Stimulated activated effector memory CD8-positive, alpha-beta T cell treated with anti-CD3 and anti-CD28 coated beads, Interleukin-12 subunit alpha, Interleukin-12 subunit beta, amount 100 ng/mL, for 72 hours (primary cell): ENCODE results near the gene ITGA11.
"Not testable (repeated sequence)": the region's sequence is repeated elsewhere in the genome, so short reads cannot be mapped to it uniquely, and the experiment has no call there.

Source experiments
- ATAC-seq: fragments of 150-1000 bp; cut with Tn5 transposase; 2 replicates; pipeline ENCODE4 v1.10.0; 2021
- DNase-seq, 2 donors: peaks; one replicate each; pipeline ENCODE4 v3.0.0; 2021 to 2022; ENCODE audit warnings: low spot score in 2 of 2
- H3K27ac Mint-ChIP-seq: one replicate; pipeline ENCODE4 v1.8.0; 2022; ENCODE audit warnings: mild to moderate bottlenecking, mixed read lengths
- H3K36me3 Mint-ChIP-seq: one replicate; pipeline ENCODE4 v1.8.0; 2022; ENCODE audit warnings: mild to moderate bottlenecking, mixed read lengths
- H3K4me1 Mint-ChIP-seq: one replicate; pipeline ENCODE4 v1.8.0; 2022; ENCODE audit warnings: mixed read lengths
- H3K4me3 Mint-ChIP-seq: one replicate; pipeline ENCODE4 v1.8.0; 2022; ENCODE audit warnings: mild to moderate bottlenecking, mixed read lengths
- H3K9me3 Mint-ChIP-seq: one replicate; pipeline ENCODE4 v1.8.0; 2022; ENCODE audit warnings: mixed read lengths

Gene ITGA11

GRCh38 chr15:68422403-68423145, 9.4 kb downstream of the ITGA11 start:
- not testable (repeated sequence) for H3K9me3 Mint-ChIP-seq, ATAC-seq

DNA sequence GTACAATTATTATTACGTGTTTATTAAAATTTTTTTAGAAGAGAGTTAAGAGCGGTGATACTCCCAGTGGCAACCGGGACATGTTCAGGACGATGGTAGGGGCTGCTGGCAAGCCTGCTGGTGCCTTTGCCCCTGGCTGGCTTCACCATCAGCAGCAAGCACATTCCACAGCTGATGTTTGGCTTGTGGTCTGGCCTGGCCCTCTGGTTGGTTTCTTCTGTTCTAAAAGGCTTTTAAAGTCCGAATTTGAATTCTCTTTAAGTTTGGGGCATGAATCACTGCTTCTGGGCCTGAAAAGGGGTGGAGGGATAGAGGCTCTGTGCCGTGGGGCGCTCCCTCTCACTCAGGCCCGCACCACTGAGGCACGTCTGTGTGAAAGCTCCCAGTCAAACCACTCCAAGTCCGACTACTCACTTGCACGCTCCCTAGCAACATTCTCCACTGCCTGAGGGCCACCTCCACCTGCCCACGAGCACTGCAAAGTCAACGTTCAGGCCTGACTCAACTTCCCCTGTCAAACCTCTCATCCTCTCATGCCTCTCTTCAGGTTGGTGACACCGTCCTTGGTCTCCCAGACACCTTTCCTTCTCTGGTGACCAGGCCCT, 10.1 kb downstream of the ITGA11 start:
- Mint-ChIP-seq H3K4me3 (no peak overlapping the region), H3K36me3 (no peaks in the 10 kb centered on the region), H3K9me3 (no peaks in the 10 kb centered on the region), H3K4me1 (no peaks in the 10 kb centered on the region), H3K27ac (no peak overlapping the region)
- DNase-seq (no peak), ATAC-seq (no peak)

More at GRCh38 chr15:68422403-68423145, 9.4 kb downstream of the ITGA11 start:
- not testable (repeated sequence) for H3K4me1 Mint-ChIP-seq, H3K36me3 Mint-ChIP-seq, DNase-seq, H3K4me3 Mint-ChIP-seq, H3K27ac Mint-ChIP-seq

DNA sequence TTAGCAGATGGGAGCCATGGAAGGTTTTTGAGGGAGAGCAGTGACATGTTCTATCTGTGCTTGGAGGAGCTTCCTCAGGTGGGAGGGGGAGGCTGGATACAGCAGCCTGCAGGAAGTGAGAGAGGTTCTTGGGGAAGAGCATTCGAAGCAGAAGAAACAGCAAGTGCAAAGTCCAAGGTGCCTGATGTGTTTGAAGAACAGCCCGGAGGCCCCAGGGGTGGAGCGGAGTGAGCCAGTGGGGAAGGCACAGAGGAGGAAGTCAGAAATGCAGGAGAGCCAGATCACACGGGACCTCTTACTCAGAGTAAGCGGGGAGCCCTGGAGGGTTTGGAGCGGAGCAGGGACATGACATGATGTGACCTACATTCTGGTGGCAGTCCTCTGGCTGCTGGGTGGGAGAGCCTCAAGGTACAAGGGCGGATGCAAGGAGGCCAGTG, 10.8 kb downstream of the ITGA11 start:
- Mint-ChIP-seq H3K4me3 (no peak overlapping the region), H3K27ac (no peak overlapping the region), H3K9me3 (no peaks in the 10 kb centered on the region), H3K36me3 (no peaks in the 10 kb centered on the region), H3K4me1 (no peaks in the 10 kb centered on the region)
- DNase-seq (no peak), ATAC-seq (no peak)

DNA sequence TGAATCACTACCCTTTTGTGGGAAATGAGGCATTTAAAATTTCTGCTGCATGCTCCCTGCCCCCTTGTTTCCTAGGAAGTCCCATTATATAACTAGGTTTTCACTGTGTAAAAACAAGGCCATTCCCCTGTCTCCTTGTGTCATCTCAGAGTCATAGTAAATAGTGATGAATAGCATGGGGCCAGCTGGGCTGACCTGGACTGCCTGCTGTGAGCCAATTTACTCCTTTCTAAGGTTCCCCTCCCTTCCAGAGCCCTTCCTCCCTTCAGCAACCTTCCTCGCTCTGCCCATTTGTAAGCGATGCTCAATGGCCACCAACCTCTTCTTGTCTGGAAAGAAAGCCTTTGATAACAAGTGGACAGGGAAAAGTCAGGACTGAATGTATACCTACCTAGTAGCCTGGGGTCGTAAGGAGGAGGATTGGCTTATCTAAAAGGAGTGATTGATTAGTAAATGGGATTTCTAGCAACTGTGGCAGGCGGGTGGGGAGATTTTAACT, 11.7 kb downstream of the ITGA11 start:
- Mint-ChIP-seq H3K27ac (no peak overlapping the region), H3K9me3 (no peaks in the 10 kb centered on the region), H3K4me1 (no peaks in the 10 kb centered on the region), H3K36me3 (no peaks in the 10 kb centered on the region), H3K4me3 (no peak overlapping the region)
- ATAC-seq (no peak), DNase-seq (no peak)

DNA sequence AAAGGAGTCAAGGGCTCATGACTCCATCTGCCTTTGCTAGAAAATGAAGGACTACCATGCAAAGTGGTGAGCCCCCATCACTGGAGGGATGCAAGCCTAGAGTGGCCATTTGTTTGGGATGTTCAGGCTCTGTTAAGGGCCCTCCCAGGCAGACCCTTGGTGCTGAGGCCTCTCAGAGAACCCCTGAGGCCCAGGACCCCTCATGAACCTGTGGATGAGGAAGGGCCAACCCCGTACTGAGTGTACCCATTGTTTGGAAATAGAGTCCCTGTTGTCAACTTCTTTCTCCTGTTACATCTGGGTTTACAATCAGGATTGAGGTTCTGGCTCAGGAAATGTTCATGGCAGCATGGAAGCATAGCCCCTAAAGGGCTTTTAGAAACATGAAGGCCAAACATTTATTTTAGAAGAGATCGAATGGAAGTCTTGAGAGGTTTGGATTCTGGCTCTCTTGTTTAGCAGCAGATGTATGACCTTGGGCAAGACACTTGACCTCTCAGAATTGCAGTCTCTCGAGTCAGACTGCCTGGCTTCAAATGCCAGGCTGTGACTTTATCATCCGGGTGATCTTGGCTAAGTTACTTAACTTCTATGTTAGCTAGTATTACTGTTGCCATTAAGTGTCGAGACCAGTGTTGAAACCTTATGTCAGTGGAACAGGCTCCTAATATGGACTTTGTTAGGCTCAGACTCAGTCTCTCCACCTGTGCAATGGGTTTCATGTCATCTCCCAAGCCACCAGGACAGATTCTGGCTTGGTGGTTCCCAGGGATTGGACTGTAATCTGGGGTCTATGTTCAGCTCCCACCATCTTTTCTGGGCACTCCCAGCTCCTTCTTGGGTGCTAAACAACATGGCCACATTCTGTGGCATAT, 12.4 kb downstream of the ITGA11 start:
- ATAC-seq: no peak
- DNase-seq: no peak
- Mint-ChIP-seq H3K9me3 (no peaks in the 10 kb centered on the region), H3K4me1 (no peaks in the 10 kb centered on the region), H3K27ac (no peak overlapping the region), H3K36me3 (no peaks in the 10 kb centered on the region), H3K4me3 (no peak overlapping the region)

GRCh38 chr15:68418611-68419161, 13.3 kb downstream of the ITGA11 start:
- ATAC-seq (no peak), DNase-seq (no peak)
- Mint-ChIP-seq H3K4me1 (no peaks in the 10 kb centered on the region), H3K27ac (no peak overlapping the region), H3K4me3 (no peak overlapping the region), H3K36me3 (no peaks in the 10 kb centered on the region), H3K9me3 (no peaks in the 10 kb centered on the region)

DNA sequence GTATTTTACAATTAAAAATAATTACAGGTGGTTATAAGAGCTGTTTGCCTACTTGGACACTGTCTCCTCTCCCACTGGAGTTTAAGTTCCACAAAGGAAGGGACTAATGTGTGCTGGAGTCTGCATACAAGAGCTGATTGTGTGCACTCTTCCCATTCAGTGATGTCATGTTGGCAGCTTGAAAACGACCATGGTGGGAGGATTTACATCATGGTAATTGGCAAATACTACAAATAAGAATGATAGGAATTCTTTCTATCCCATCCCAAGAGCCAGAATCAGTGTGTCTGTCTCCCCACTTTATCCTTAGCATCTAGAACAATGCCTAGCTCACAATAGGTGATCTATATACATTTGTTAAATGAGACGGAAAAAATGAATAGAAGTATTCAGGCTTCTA, 14.1 kb downstream of the ITGA11 start:
- no peak overlapping the region for H3K4me3 Mint-ChIP-seq
- no peaks in the 10 kb centered on the region for H3K9me3 Mint-ChIP-seq
- no peaks in the 10 kb centered on the region for H3K36me3 Mint-ChIP-seq
- no peak overlapping the region for H3K27ac Mint-ChIP-seq
- no peak for DNase-seq
- no peaks in the 10 kb centered on the region for H3K4me1 Mint-ChIP-seq
- ATAC-seq: no peak

DNA sequence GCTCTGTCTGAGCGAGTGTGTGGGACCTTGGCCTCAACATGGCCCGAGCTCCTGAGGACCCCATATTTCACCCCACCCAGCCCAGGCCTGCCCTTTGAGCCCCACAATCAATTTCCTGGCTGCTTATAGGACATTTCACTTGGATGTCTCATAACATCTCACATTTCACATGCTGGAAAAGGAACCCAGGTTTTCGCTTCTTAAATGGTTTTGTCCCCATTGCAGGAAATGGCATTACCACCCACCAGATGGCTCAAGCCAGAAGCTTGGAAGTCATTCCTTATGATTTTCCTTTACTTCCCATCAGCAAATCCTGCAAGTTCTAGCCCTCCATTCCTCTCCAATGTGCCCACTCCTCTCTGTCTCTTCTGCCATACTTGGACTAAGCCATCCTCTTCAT, 14.9 kb downstream of the ITGA11 start:
- ATAC-seq (no peak), DNase-seq (no peak)
- no peak overlapping the region for H3K4me3 Mint-ChIP-seq
- H3K4me1 Mint-ChIP-seq: no peaks in the 10 kb centered on the region
- H3K27ac Mint-ChIP-seq: no peak overlapping the region
- no peaks in the 10 kb centered on the region for H3K9me3 Mint-ChIP-seq
- H3K36me3 Mint-ChIP-seq: no peaks in the 10 kb centered on the region

DNA sequence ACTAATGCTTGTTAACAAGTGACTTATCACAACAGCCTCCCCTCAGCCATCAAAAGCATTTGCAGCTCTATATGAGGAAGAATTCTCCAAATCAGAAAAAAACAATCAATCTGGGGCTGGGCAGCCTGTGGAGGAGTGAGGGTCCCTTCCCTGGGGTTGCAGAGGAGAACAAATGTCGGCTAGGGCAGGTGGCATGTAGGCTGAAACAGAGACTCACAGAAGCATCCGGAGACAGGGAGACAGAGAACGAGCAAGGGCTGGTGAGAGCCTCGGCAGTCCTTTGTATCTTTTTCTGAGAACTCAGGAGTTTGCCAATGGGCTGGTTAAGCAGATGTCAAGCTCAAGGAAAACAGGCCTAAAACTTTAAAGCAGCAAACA, 15.8 kb downstream of the ITGA11 start:
- H3K4me3 Mint-ChIP-seq: no peak overlapping the region
- no peaks in the 10 kb centered on the region for H3K36me3 Mint-ChIP-seq
- DNase-seq: peak in 1 of 2 donors; percentile 20
- no peaks in the 10 kb centered on the region for H3K4me1 Mint-ChIP-seq
- H3K27ac Mint-ChIP-seq: no peak overlapping the region
- H3K9me3 Mint-ChIP-seq: no peaks in the 10 kb centered on the region
- no peak for ATAC-seq

GRCh38 chr15:68415501-68416157, 16.3 kb downstream of the ITGA11 start:
- Mint-ChIP-seq H3K9me3 (no peaks in the 10 kb centered on the region), H3K36me3 (no peaks in the 10 kb centered on the region), H3K4me3 (no peak overlapping the region), H3K4me1 (no peaks in the 10 kb centered on the region), H3K27ac (no peak overlapping the region)
- DNase-seq (peak in 1 of 2 donors; percentile 42), ATAC-seq (peak; percentile 11)

DNA sequence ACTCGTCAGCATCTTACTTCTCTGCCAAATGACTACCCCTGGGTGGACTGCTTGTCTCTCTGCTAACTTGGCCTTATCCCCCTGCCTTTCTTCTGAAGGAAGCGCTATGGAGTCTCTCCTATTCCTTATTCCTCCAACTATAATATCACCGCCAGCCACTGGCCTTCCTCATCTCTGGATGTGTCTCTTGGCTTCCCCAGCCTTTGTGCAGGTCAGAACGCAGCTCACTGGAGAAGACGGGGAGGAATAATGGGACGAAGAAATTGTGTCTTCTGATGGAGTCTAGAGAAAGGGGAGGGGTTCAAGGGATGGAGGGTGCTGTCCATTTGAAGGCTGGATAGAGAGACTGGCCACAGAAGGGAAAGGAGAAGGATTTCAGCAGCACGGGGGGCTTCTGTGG, 16.9 kb downstream of the ITGA11 start:
- Mint-ChIP-seq H3K9me3 (no peaks in the 10 kb centered on the region), H3K27ac (no peak overlapping the region), H3K4me3 (no peak overlapping the region), H3K4me1 (no peaks in the 10 kb centered on the region), H3K36me3 (no peaks in the 10 kb centered on the region)
- ATAC-seq (no peak), DNase-seq (peak in 1 of 2 donors; percentile 42)

DNA sequence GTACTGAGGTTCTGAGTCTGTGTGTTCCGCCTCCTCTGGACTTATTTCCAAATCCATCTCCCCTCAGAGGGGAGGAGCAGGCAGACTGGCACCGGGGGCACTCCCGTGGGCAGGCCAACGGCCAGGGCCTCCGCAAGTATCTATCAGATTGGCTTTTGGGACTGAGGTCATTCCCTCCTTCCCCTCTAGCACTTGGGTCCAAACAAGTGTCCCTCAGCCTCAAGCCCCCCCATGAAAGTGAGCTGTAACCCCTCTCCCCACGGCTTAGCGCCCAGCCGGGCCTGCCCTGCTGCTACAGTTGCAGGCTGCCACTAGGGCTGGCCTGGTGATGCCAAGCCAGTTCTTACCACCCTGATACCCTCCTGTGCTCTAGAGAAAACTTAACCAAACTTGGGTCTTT, 17.4 kb downstream of the ITGA11 start:
- Mint-ChIP-seq H3K9me3 (no peaks in the 10 kb centered on the region), H3K27ac (no peak overlapping the region), H3K4me3 (no peak overlapping the region), H3K4me1 (no peaks in the 10 kb centered on the region), H3K36me3 (no peaks in the 10 kb centered on the region)
- peak in 1 of 2 donors; percentile 44 for DNase-seq
- no peak for ATAC-seq

- Mint-ChIP-seq H3K36me3 (no peaks in the 10 kb centered on the region), H3K4me1 (no peaks in the 10 kb centered on the region), H3K27ac (no peak overlapping the region), H3K4me3 (no peak overlapping the region), H3K9me3 (no peaks in the 10 kb centered on the region)
- ATAC-seq: no peak
- DNase-seq: no peak
Observed at GRCh38 chr15:68414206-68414555, 17.8 kb downstream of the ITGA11 start.

DNA sequence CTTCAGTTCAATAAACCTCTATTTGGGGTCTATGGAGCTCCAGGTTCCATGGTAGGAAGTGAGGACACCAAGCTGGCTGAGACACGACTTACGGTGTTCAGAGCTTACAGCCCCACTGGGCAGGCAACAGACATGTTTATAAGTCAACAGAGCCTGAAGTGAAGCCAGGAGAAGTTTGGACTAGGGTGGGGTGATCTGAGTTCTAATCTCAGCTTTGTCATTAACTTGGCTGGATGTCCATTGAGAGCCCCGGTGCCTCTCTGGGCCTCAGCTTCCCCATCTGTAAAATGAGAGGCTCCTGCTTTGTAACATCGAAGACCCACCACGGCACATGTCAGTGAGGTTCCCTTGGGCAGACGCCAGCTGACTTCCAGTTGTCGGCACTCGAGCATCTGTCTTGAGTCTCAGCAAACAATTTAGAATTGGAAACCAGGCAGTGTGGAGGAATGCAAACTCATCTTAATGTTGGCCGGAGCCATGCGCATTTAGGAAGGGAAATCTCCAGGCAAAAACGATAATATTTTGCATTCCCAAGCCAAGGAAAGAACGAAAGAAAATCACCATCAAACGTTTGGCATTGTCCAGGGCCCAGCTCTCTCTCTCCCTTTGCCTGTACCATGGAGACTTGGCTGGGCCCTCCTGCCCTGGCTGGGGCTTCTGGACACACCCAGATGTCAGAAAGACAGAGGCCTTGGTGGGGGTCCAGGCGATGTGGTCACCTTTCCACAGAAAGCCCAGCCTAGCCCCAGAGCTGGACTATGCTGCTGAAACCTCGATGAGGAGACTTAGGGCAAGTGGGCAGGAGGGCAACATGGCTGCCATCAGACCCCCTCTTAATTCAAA, 18.4 kb downstream of the ITGA11 start:
- no peak overlapping the region for H3K27ac Mint-ChIP-seq
- no peaks in the 10 kb centered on the region for H3K4me1 Mint-ChIP-seq
- DNase-seq (peak in 1 of 2 donors; percentile 23), ATAC-seq (no peak)
- H3K9me3 Mint-ChIP-seq: no peaks in the 10 kb centered on the region
- no peaks in the 10 kb centered on the region for H3K36me3 Mint-ChIP-seq
- no peak overlapping the region for H3K4me3 Mint-ChIP-seq
